ENCODE measurements around the gene TIMM10B. TPM values are rescaled to one million over a fixed set of nuclear protein-coding genes. Genes with fewer than 3 reads are reported as not detected.

The TIMM10B gene
- total RNA-seq, 2 donors from 2014 or later, result 32.7 to 35.1 TPM

Other genes with a start within 250 kb of the TIMM10B start
- gene FHIP1B, start 246.9 kb upstream of the TIMM10B start, total RNA-seq, result 10 to 100 TPM; 22.8 to 26.8 TPM
- gene CNGA4, start 242.4 kb upstream of the TIMM10B start, total RNA-seq, result under 1 TPM; 0.29 to 0.46 TPM
- gene CCKBR, start 221.7 kb upstream of the TIMM10B start, total RNA-seq, result not detected
- gene CAVIN3, start 161.0 kb upstream of the TIMM10B start, total RNA-seq, result 10 to 100 TPM; 12.0 to 15.1 TPM
- 10 to 100 TPM; 21.7 to 25.9 TPM for gene SMPD1, start 91.0 kb upstream of the TIMM10B start, total RNA-seq
- 10 to 100 TPM; 42.0 to 63.8 TPM for gene APBB1, start 62.4 kb upstream of the TIMM10B start, total RNA-seq
- gene HPX, start 40.5 kb upstream of the TIMM10B start, total RNA-seq, result 1 to 10 TPM; 1.2 to 1.6 TPM
- 1 to 10 TPM; 8.4 to 9.2 TPM for gene TRIM3, start 7.6 kb upstream of the TIMM10B start, total RNA-seq
- 10 to 100 TPM; 45.9 to 48.2 TPM for gene ARFIP2, start 170 bp upstream of the TIMM10B start, total RNA-seq
- gene DNHD1, start 15.8 kb downstream of the TIMM10B start, total RNA-seq, result 10 to 100 TPM; 38.5 to 44.4 TPM
- gene RRP8, start 122.1 kb downstream of the TIMM10B start, total RNA-seq, result 10 to 100 TPM; 25.0 to 31.5 TPM
- 100 to 1,000 TPM; 114 to 118 TPM for gene ILK, start 122.3 kb downstream of the TIMM10B start, total RNA-seq
- 100 to 1,000 TPM; 108 to 123 TPM for gene TAF10, start 130.7 kb downstream of the TIMM10B start, total RNA-seq
- gene TPP1, start 137.9 kb downstream of the TIMM10B start, total RNA-seq, result 10 to 100 TPM; 56.0 to 62.1 TPM
- 1 to 10 TPM; 2.1 to 2.9 TPM for gene DCHS1, start 174.3 kb downstream of the TIMM10B start, total RNA-seq
- gene MRPL17, start 201.8 kb downstream of the TIMM10B start, total RNA-seq, result 10 to 100 TPM; 38.2 to 39.8 TPM

Measured in activated T-cell treated with anti-CD3 and anti-CD28 coated beads, Interleukin-2, amount 50 U/mL, for 72 hours (primary cell).